Lung (tissue), 12 donors: ENCODE results near the gene SLC15A3. TPM values are rescaled to one million over a fixed set of nuclear protein-coding genes. Genes with fewer than 3 reads are reported as not detected.

Experiments
- ATAC-seq: fragments of 200-7000 bp; cut with Tn5 transposase; one replicate; pipeline ENCODE4 v1.9.1; 2020; ENCODE audit warnings: moderate number of reproducible peaks; ENCODE audit not compliant: insufficient read depth, low FRiP score
- DNase-seq, 3 donors: peaks; one replicate each; pipeline ENCODE4 v3.0.0-alpha.2; 2013 to 2017
- H3K27ac ChIP-seq, 2 donors: one replicate each; pipeline ENCODE4 v1.5.1; 2013; ENCODE audit warnings: mild to moderate bottlenecking in 2 of 2, moderate library complexity in 2 of 2, control low read depth in 1 of 2, inconsistent platforms in 1 of 2, low read depth in 1 of 2, low read length in 1 of 2
- H3K27me3 ChIP-seq, 3 donors: one replicate each; pipeline ENCODE4 v1.5.1; 2013; ENCODE audit warnings: low read length in 2 of 3; ENCODE audit not compliant: control insufficient read depth in 3 of 3, insufficient read depth in 3 of 3
- H3K36me3 ChIP-seq, 4 donors: one replicate each; pipeline ENCODE4 v1.5.1; 2013; ENCODE audit warnings: low read length in 4 of 4, mild to moderate bottlenecking in 1 of 4, moderate library complexity in 1 of 4; ENCODE audit not compliant: control insufficient read depth in 4 of 4, insufficient read depth in 4 of 4
- H3K4me1 ChIP-seq, 5 donors: one replicate each; pipeline ENCODE4 v1.5.1; 2013; ENCODE audit warnings: low read length in 5 of 5, mild to moderate bottlenecking in 2 of 5, moderate library complexity in 1 of 5; ENCODE audit not compliant: control insufficient read depth in 5 of 5, insufficient read depth in 5 of 5
- H3K4me3 ChIP-seq: one replicate; pipeline ENCODE4 v1.5.1; 2013; ENCODE audit warnings: mild to moderate bottlenecking, control low read depth, moderate library complexity
- H3K9ac ChIP-seq, 2 donors: one replicate each; pipeline ENCODE4 v1.5.1; 2013; ENCODE audit warnings: low read length in 2 of 2, control low read depth in 1 of 2; ENCODE audit not compliant: insufficient read depth in 1 of 2
- H3K9me3 ChIP-seq, 4 donors: one replicate each; pipeline ENCODE4 v1.5.1; 2013; ENCODE audit warnings: low read length in 3 of 4, mild to moderate bottlenecking in 1 of 4, moderate library complexity in 1 of 4; ENCODE audit not compliant: control insufficient read depth in 4 of 4, insufficient read depth in 3 of 4
- CTCF ChIP-seq: IDR thresholded peaks from 2 replicates; pipeline ENCODE4 v1.5.1; 2012; ENCODE audit warnings: mild to moderate bottlenecking; ENCODE audit errors: control extremely low read depth, extremely low read depth
- WGBS, 2 donors: extraction: QIAGEN DNeasy Blood & Tissue Kit; methylation state at CpG; one replicate each; pipeline ENCODE4 v1.1.7; 2013; 5-methylcytosine and 5-hydroxymethylcytosine counted together
- polyA plus RNA-seq, 2 donors: library from polyadenylated mRNA; stranded (reverse); fragments of 200-250 nt; gene quantifications; one replicate each; pipeline ENCODE4 v1.2.1, GENCODE V29; 2013
- total RNA-seq, 2 donors: library from RNA; depleted of rRNA in 1 of 2; stranded (reverse); fragments of >200 nt in 1 of 2; gene quantifications; one replicate each; pipeline ENCODE4 v1.2.1, GENCODE V29; 2014 to 2021
- donor health status: control.
- donor health status: control.
- donor health status: Bipolar disorder and iron deficiency.
- donor health status: healthy.
- donor health status: DM: yes; HTN: yes; CAD: no.

The SLC15A3 gene
- total and polyA plus RNA-seq, 4 donors, result 29.9 to 166 (median 98.6) TPM

GRCh38 chr11:60908803-60909202 is 43.2 kb downstream of the SLC15A3 start:
- 33 to 80% methylated on average over 1 of the region's 1 CpG for WGBS, 2 donors

GRCh38 chr11:60906132-60906972 is 45.6 kb downstream of the SLC15A3 start, which contains the start of gene PRPF19:
Gene PRPF19, minus strand, starts transcription at chr11:60906585. Its CDS starts 203 bp downstream, at chr11:60906382.
- peak within 1 kb of the TSS; percentile 96 to 98 for H3K27ac ChIP-seq
- 0% methylated on average over 74 to 75 of the region's 75 CpGs for WGBS, 2 donors
- TF ChIP-seq CTCF, result no peak
- H3K27me3 ChIP-seq, result no peaks in the 10 kb centered on the region
- peak within 1 kb of the TSS; percentile 89 to 92 for H3K9ac ChIP-seq
- H3K9me3 ChIP-seq, result no peaks in the 10 kb centered on the region
- DNase-seq (peak; percentile 98 to 99 (median 98)), ATAC-seq (peak; percentile 97)
- H3K4me1 ChIP-seq, result peaks cover 8 to 20% (median 10%) of the 10 kb centered on the region in 5 donors
- H3K36me3 ChIP-seq, result peaks cover 10 to 17% (median 15%) of the 10 kb centered on the region in 4 donors
- peak within 1 kb of the TSS; percentile 99 for H3K4me3 ChIP-seq

More at GRCh38 chr11:60908803-60909202, 43.2 kb downstream of the SLC15A3 start:
- Histone ChIP-seq H3K9me3 (no peaks in the 10 kb centered on the region), H3K9ac (no peak overlapping the region), H3K27me3 (no peaks in the 10 kb centered on the region), H3K27ac (no peak overlapping the region), H3K4me1 (peaks cover 11 to 30% (median 18%) of the 10 kb centered on the region in 5 donors), H3K36me3 (no peaks in the 10 kb centered on the region), H3K4me3 (no peak overlapping the region)
- DNase-seq (no peak), ATAC-seq (no peak)
- no peak for TF ChIP-seq CTCF

GRCh38 chr11:60905551-60906113 is 46.3 kb downstream of the SLC15A3 start:
- peak overlapping the region; percentile 96 to 98 for H3K27ac ChIP-seq
- DNase-seq (peak in 1 of 3 donors; percentile 21), ATAC-seq (no peak)
- TF ChIP-seq CTCF, result no peak
- H3K9me3 ChIP-seq, result no peaks in the 10 kb centered on the region
- H3K4me1 ChIP-seq, result peaks cover 6 to 20% (median 9%) of the 10 kb centered on the region in 5 donors
- H3K4me3 ChIP-seq, result peak overlapping the region; percentile 99
- peak overlapping the region; percentile 69 to 89 for H3K9ac ChIP-seq
- H3K36me3 ChIP-seq, result peaks cover 15 to 23% (median 21%) of the 10 kb centered on the region in 4 donors
- no peaks in the 10 kb centered on the region for H3K27me3 ChIP-seq
- 6 to 8% methylated on average over 16 of the region's 16 CpGs for WGBS, 2 donors
